Measurements from ENCODE around the gene NAA38.

NAA38 gene

GRCh38 chr17:7852919-7853690 is 4.3 kb downstream of the NAA38 start:
- no peak for DNase-seq (ENCODE audit: low spot score)

DNA sequence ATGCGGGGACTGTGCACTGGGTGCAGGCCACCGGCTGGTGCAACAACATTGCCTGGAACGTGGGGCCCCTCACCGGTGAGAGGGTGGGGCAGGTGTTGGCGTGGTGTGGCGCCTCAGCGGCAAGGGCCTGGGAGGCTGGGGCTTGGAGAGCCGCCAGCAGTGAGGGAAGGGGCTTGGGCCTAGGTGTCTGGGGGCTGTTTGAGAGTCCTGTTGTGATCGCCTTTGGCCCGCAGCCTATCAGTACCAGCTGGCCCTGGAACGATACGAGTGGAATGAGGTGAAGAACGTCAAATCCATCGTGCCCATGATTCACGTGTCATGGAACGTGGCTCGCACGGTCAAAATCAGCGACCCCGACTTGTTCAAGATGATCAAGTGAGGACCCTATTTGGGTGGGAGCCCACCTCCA is 5.1 kb downstream of the NAA38 start:
- no peak for DNase-seq (ENCODE audit: low spot score)

- peak; percentile 96 for DNase-seq (ENCODE audit: low spot score)
Measured at GRCh38 chr17:7851438-7852261, 5.7 kb downstream of the NAA38 start.

DNA sequence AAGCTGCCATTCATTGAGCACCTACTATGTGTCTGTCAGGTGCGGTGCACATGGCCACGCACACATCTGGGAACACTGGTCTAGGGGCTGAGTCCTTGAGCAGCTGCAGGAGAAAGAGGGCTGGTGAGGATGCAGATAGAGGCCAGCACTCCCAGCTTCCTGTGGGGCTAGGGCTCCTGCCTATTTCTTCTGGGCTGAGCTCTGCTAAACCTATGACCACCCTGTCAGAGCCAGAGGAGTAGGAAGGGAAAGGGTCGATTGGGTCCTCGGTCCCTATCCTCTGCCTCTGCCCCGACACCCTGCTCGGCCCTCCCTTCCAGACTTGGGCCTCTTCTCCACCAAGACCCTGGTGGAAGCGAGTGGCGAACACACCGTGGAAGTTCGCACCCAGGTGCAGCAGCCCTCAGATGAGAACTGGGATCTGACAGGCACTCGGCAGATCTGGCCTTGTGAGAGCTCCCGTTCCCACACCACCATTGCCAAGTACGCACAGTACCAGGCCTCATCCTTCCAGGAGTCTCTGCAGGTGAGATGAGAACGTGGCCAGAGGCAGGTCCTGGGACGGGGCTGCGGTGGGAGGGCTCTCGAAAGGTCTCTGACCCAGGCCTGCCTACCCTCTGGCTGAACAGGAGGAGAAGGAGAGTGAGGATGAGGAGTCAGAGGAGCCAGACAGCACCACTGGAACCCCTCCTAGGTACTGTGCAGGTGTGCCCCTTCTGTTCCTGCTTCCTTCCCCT is 6.5 kb downstream of the NAA38 start:
- no peak for DNase-seq (ENCODE audit: low spot score)

- no peak for DNase-seq (ENCODE audit: low spot score)
Measured at GRCh38 chr17:7849751-7850504, 7.4 kb downstream of the NAA38 start.

DNA sequence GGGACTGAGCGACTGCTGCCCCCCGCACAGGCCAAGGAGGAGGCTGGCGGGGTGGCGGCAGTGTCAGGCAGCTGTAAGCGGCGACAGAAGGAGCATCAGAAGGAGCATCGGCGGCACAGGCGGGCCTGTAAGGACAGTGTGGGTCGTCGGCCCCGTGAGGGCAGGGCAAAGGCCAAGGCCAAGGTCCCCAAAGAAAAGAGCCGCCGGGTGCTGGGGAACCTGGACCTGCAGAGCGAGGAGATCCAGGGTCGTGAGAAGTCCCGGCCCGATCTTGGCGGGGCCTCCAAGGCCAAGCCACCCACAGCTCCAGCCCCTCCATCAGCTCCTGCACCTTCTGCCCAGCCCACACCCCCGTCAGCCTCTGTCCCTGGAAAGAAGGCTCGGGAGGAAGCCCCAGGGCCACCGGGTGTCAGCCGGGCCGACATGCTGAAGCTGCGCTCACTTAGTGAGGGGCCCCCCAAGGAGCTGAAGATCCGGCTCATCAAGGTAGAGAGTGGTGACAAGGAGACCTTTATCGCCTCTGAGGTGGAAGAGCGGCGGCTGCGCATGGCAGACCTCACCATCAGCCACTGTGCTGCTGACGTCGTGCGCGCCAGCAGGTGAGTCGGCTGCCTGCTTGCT is 8.1 kb downstream of the NAA38 start:
- DNase-seq (ENCODE audit: low spot score): no peak

GRCh38 chr17:7848739-7849129 is 8.6 kb downstream of the NAA38 start:
- DNase-seq (ENCODE audit: low spot score): no peak

- DNase-seq (ENCODE audit: low spot score): no peak
Measured at GRCh38 chr17:7848131-7848579, 9.2 kb downstream of the NAA38 start.

GRCh38 chr17:7846765-7847661 is 10.3 kb downstream of the NAA38 start:
- DNase-seq (ENCODE audit: low spot score): no peak

GRCh38 chr17:7846063-7846735 is 11.2 kb downstream of the NAA38 start:
- DNase-seq (ENCODE audit: low spot score): no peak

GRCh38 chr17:7845359-7846062 is 11.8 kb downstream of the NAA38 start:
- DNase-seq (ENCODE audit: low spot score): no peak

DNA sequence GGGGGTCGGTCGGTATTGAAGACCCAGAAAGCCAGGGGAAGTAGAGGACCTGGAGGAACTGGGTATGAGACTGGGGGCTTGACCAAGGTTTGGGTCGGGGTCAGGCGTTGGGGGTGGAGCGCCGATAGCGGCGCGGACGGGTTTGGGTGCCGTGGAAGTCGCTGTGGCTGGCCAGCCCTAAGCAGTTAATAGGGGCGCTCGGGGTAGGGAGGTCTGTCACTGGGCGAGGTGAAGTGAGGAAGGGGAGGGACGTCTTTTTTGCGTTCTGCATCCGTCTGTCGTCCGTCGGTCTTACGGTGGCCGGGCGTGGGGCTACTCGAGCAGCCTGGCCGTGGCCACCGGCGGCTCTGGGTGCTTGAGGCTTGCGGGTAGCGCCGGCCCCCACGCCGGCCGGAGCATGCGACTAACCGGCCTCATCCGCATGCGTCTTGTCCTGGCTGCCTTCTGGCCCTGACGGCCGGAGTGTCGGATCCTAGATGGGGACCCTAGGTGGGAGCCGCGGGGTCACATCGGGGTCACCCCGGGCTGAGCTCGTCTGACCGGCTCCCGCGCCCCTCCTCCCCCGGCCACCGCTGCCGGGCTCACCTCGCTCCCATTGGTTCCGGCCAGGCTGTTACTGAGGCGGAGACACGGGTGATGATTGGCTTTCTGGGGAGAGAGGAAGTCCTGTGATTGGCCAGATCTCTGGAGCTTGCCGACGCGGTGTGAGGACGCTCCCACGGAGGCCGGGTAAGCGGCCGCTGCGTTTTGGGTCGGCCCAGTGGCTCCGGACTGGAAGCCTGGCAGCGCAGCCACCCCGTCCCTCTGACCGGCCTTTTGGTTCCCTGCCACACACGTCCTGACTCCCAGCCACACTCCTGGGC is 12.8 kb downstream of the NAA38 start:
- DNase-seq (ENCODE audit: low spot score): peak; percentile 95

DNA sequence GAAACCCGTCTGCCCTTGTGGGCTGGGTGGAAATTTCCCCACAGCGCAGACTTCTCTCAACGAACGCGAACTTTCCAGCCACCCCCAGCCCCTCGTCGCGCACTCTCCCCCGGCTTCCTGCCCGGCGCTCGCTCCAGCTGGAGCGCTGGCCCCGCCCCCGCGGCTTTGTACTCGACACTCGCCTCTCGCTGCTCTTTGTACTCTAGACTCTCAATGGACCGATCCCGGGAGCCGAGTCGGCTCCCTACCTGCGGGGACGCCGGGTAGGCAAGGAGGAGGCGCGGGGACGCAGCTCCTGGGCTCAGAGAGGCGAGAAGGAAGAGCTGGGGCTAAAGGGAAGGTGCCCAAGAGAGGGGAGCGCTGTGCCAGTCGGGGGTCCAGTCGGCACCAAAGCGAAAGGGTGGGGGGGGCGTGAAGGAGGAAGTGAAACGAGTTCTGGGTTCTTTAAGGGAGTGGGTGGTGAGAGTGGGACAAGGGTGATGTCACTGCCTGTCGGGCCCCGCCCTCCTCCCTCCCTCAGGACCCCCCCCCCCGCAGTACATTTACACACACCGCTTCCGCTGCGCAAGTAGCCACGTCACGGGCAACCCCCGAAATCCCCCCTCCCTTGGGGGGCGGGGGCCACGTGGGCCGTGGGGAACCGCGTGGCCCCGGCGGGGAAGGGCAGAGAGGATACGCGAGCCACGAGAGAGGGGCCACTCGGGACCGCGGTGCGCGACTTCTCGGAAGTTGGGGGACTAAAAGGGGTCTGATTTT is 13.6 kb downstream of the NAA38 start:
- peak; percentile 76 for DNase-seq (ENCODE audit: low spot score)

- DNase-seq (ENCODE audit: low spot score): no peak
Measured at GRCh38 chr17:7843257-7843535, 14.2 kb downstream of the NAA38 start.

GRCh38 chr17:7842380-7843256 is 14.7 kb downstream of the NAA38 start:
- peak; percentile 81 for DNase-seq (ENCODE audit: low spot score)

DNA sequence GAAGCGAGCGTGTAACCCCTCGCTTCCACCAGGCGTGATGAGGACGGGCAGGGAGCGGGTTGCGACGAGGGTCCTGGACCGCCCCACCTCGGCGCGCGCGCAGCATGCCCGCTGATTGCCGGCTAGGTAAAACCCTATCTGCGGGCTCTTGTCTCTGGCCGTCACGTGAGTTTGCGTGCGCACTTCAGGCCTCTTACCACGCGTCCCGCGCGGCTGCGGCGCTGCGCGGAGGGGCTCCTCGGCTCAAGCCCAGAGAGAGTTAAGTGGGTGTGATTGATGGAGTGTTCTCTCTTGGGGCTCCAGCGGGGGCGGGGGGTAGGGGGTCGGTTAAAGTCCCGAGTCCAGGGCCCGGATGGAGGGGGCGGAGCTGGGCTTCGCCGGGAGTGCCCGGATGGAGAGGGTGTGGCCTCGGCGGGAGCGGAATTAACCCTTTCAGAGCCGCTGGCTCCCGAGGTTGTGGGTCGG is 15.4 kb downstream of the NAA38 start:
- DNase-seq (ENCODE audit: low spot score): peak; percentile 89
